ENCODE measurements around the gene PLB1.

GRCh38 chr2:28674062-28674712 is 178.3 kb downstream of the PLB1 start:
- TF ChIP-seq CTCF (IDR thresholded peaks at IDR 0.05; ENCODE audit: low read length) (no peak), EZH2 (IDR thresholded peaks at IDR 0.05; ENCODE audit: borderline replicate concordance, low read length) (no peak)

Data from OCI-LY1 (cell line).